ENCODE results near the gene SPATA33.

SPATA33 gene

GRCh38 chr16:89711601-89712273, 54.1 kb downstream of the SPATA33 start:
- DNase-seq = peak; percentile 60 to 84 (median 61)

GRCh38 chr16:89712274-89712781, 54.7 kb downstream of the SPATA33 start:
- DNase-seq = no peak

- no peak for DNase-seq
These were observed 58.9 kb downstream of the SPATA33 start for GRCh38 chr16:89716493-89716892.

- DNase-seq = no peak
These were observed 59.5 kb downstream of the SPATA33 start for GRCh38 chr16:89716916-89717687.

- no peak for DNase-seq
These were observed 60.3 kb downstream of the SPATA33 start for GRCh38 chr16:89717688-89718505.

All from suppressor macrophage treated with lipopolysaccharide for 1 hour (primary cell).